Measurements from ENCODE around the gene MAP7D1.

MAP7D1 gene

DNA sequence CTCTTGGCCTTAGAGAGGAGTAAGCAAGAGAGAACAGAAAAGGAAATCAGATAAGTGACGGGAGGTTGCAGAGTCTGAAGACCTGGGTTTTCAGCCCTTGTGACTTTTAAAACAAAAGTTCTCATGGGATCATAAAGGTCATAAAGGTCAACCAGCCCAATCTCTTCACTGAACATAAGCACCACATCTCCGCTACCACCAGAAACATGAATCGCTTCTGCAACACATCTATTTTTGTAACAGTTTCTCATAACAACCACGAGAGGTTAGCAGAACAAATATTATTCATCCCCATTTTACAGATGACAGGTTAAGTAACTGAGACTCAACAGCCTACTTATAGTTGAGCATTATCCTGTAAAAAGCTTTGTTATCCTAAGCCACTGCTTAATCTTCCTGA, 12.5 kb upstream of the MAP7D1 start:
- no peak for DNase-seq (ENCODE audit: extremely low read depth, insufficient read length)
- TF ChIP-seq, protein P1, sequence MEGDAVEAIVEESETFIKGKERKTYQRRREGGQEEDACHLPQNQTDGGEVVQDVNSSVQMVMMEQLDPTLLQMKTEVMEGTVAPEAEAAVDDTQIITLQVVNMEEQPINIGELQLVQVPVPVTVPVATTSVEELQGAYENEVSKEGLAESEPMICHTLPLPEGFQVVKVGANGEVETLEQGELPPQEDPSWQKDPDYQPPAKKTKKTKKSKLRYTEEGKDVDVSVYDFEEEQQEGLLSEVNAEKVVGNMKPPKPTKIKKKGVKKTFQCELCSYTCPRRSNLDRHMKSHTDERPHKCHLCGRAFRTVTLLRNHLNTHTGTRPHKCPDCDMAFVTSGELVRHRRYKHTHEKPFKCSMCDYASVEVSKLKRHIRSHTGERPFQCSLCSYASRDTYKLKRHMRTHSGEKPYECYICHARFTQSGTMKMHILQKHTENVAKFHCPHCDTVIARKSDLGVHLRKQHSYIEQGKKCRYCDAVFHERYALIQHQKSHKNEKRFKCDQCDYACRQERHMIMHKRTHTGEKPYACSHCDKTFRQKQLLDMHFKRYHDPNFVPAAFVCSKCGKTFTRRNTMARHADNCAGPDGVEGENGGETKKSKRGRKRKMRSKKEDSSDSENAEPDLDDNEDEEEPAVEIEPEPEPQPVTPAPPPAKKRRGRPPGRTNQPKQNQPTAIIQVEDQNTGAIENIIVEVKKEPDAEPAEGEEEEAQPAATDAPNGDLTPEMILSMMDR (IDR thresholded peaks at IDR 0.05; ENCODE audit: insufficient read depth, low read length, poor library complexity, severe bottlenecking), result no peak
- Histone ChIP-seq H3K27me3 (replicated peaks; ENCODE audit: control insufficient read depth, insufficient read depth, low read length) (no peaks in the 10 kb centered on the region), H3K36me3 (ENCODE audit: control insufficient read depth, insufficient read depth, low read length) (peaks cover 4% of the 10 kb centered on the region), H3K4me3 (replicated peaks; ENCODE audit: low read depth, low read length) (no peak overlapping the region; the same call in 1 of the 2 replicates)

DNA sequence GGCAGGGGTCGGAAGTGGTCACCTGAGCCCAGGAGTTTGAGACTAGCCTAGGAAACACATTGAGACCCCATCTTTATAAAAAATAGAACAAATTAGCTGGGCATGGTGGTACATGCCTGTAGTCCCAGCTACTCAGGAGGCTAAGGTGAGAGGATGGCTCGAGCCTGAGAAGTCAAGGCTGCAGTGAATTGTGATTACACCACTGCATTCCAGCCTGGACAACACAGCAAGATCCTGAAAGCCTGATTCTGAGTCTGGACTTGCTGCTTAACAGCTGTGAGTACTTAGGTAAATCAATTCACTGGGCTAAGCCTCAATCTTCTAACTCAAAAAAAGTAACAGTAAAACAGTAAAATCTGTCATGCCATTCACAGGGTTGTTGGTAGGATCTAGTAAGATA, 11.5 kb upstream of the MAP7D1 start:
- DNase-seq (ENCODE audit: extremely low read depth, insufficient read length), result no peak
- TF ChIP-seq, protein P1 (IDR thresholded peaks at IDR 0.05; ENCODE audit: insufficient read depth, low read length, poor library complexity, severe bottlenecking), result no peak
- no peaks in the 10 kb centered on the region for H3K27me3 ChIP-seq (replicated peaks; ENCODE audit: control insufficient read depth, insufficient read depth, low read length)
- H3K4me3 ChIP-seq (replicated peaks; ENCODE audit: low read depth, low read length), result no peak overlapping the region
- peaks cover 4% of the 10 kb centered on the region for H3K36me3 ChIP-seq (ENCODE audit: control insufficient read depth, insufficient read depth, low read length)

GRCh38 chr1:36148821-36149236, 7.1 kb upstream of the MAP7D1 start:
- TF ChIP-seq, protein P1 (IDR thresholded peaks at IDR 0.05; ENCODE audit: insufficient read depth, low read length, poor library complexity, severe bottlenecking), result no peak
- H3K27me3 ChIP-seq (replicated peaks; ENCODE audit: control insufficient read depth, insufficient read depth, low read length), result no peaks in the 10 kb centered on the region
- peak overlapping the region; percentile 83 for H3K4me3 ChIP-seq (replicated peaks; ENCODE audit: low read depth, low read length)
- no peaks in the 10 kb centered on the region; the same call in 1 of the 2 replicates for H3K36me3 ChIP-seq (ENCODE audit: control insufficient read depth, insufficient read depth, low read length)
- no peak for DNase-seq (ENCODE audit: extremely low read depth, insufficient read length)

DNA sequence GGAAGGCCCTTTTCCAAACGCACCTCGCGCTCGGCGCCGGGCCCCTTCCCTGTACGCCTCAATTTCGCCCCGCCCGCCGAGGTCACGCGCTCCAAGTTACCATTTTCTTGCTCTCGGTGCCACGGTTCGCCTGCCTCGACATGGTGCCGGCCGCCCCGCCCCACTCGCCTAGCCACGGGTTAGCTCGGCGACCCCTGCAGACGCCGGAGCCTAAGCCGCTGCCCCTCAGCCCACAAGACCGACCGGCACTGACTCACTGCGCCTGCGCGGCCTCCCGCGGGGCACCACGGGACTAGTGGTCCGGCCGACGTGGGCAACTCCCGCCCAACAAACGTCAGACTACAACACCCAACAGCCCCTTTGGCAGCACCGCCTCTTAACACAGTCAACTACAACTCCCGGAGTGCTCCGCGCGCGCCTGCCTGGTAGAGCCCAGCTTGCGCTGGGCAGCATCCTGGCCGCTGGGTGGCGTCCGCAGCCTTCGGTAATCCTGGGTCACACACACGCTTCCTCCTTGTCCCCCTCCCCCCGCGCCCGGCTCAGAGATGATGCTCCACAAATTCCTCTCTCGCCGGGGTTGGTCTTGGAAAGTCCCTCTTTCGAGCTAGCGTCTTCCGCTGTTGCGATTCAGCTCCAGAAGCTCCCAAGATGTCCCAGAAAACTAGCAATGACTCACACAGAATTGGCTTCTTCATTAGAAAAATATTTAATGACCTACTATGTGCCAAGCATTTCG, 6.6 kb upstream of the MAP7D1 start, which contains the start of gene TRAPPC3:
Gene TRAPPC3, minus strand, starts transcription at position 250 of the 736 bp plus-strand sequence. Its CDS starts 108 bp downstream, at position 142.
- TF ChIP-seq, protein P1 (IDR thresholded peaks at IDR 0.05; ENCODE audit: insufficient read depth, low read length, poor library complexity, severe bottlenecking), result peak; percentile 96
- peak; percentile 99 for DNase-seq (ENCODE audit: extremely low read depth, insufficient read length)
- Histone ChIP-seq H3K4me3 (replicated peaks; ENCODE audit: low read depth, low read length) (peak within 1 kb of the TSS; percentile 83), H3K27me3 (replicated peaks; ENCODE audit: control insufficient read depth, insufficient read depth, low read length) (no peaks in the 10 kb centered on the region), H3K36me3 (ENCODE audit: control insufficient read depth, insufficient read depth, low read length) (no peaks in the 10 kb centered on the region; the same call in 1 of the 2 replicates)

DNA sequence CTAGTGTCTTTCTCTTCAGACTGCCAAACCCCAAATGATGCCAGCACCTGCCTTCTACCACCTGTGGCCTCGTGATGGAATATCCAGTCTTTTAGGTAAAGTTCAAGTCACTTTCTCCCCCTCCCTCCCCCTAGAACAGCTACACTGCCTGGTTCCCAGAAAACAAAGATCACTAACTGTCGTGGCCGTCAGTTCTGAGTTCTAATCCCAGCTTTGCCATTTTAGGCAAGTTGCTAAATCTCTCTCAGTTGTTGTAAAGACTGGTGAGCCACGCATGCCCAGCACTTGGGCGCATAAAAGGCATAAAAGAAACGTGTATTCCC, 6.0 kb upstream of the MAP7D1 start:
- H3K4me3 ChIP-seq (replicated peaks; ENCODE audit: low read depth, low read length), result 0 out of 2 replicates have a peak overlapping the region, but pooled peaks have one; percentile 32
- no peaks in the 10 kb centered on the region; the same call in 1 of the 2 replicates for H3K36me3 ChIP-seq (ENCODE audit: control insufficient read depth, insufficient read depth, low read length)
- TF ChIP-seq, protein P1 (IDR thresholded peaks at IDR 0.05; ENCODE audit: insufficient read depth, low read length, poor library complexity, severe bottlenecking), result no peak
- no peak for DNase-seq (ENCODE audit: extremely low read depth, insufficient read length)
- H3K27me3 ChIP-seq (replicated peaks; ENCODE audit: control insufficient read depth, insufficient read depth, low read length), result no peaks in the 10 kb centered on the region

Measured in GM06990 (cell line).